Hindlimb muscle (tissue), 1 donor: ENCODE data around the gene BCL2L11. TPM values are rescaled to one million over a fixed set of nuclear protein-coding genes. Genes with fewer than 3 reads are reported as not detected.

Source experiments
- DNase-seq: peaks from one replicate; pipeline ENCODE4 v3.0.0-alpha.2; 2013
- polyA plus RNA-seq: library from polyadenylated mRNA; unstranded; fragments of 120-200 nt; gene quantifications from one replicate; pipeline ENCODE4 v1.2.1, GENCODE V29; 2013; ENCODE audit not compliant: insufficient read length

The BCL2L11 gene
- polyA plus RNA-seq, 1 donor: 12.6 TPM

DNA sequence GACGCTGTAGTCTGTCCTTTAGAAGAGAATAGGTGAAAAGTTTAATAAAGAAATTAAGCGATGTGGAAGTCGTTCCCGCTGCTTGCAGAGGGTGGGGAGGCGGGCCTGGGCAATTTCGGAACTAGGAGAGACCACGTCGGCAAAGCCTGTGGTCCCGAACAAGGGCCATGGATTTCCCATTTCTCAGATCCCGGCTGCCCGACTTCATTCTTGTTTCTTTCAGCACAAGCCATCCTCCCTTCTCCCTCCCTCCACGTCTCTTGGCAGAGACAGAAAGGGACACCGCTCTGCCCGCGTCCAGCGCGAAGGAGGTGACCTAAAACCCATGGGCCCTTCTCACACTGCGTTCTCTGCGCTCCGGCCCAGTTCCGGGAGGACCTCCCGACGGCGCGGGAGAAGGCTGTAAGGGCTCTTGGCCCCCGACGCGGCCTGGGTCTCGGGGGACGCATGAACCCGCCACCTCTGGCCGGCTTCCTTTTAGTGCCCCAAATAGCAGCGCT, 2.2 kb upstream of the BCL2L11 start:
- peak; percentile 16 for DNase-seq

DNA sequence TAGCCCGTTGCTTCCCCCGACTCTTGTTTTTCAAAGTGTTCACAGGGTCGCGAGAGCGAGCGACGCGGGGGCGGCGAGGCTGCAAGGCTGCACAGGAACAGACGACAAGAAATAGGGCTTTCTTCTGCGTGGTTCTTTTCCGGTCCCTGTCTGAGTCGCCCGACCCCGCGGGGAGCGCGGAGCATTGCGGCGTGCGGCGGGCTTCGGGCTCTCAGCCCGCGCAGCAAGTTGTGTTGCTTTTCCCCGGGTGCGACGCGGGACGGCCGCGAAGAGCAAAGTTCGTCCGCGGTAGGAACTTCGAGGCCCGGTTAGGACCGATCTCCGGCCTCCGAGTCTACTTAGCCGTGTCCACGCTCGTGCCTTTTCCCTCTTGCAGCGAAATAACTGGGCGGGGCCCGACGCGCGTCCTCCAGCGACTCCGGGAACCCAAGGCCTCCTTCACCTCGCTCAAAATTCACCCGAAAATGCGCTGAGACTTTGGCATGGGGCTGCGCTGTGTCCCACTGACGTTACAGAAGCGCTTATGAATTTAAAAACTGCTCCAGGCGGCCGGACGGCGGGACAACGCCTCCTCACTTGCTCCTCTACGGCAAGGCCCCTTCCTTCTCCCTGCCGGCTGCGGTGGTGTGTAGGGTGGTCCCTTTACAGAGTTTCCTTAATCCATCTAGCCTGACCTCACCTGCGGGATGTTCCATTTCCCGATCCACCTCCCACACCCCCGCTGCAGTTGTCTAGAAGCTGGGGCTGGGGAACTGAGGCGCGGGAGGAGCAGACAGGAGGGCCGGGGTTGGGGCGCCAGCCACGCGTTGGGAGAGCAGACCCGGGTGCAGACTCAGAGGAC, 1.5 kb upstream of the BCL2L11 start:
- DNase-seq: peak; percentile 26

- DNase-seq: peak; percentile 26
Observed at GRCh38 chr2:111119822-111120252, 877 bp upstream of the BCL2L11 start.

DNA sequence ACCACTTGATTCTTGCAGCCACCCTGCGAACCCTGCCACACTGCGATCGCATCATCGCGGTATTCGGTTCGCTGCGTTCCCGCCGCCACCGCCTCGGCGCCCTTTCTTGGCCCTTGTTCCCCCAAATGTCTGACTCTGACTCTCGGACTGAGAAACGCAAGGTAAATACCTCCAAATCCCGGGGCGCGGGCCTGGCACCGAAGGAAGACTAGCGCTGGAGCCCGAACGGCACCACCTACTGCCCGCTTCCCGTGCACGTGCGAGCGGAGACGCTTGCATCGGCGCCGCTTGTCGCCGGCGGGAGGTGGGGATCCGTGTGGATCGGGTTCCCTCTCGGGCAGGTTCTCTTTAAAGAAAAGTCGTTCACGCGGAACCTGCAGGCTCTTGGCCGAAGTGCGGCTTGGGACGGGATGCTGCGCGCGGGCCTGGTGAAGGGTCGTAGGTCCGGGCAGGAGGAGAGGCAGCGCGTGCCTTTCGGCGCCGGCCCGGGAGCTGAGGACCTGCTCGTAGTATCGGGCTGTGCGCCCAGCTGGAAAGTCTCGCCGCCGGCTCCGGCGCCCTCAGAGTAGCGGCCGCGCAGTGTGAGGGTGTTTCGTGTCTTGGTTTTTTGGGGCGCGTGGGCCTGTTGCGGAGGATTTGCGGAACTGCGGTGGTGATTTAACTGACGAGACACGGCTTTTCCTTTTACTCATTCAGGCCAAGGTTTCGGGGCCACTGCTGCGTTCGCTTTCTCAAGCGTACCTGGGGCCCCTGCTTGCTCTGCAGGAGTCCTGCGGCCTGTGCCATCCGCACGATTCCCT, 514 bp downstream of the BCL2L11 start:
- DNase-seq: peak; percentile 45

GRCh38 chr2:111121828-111122630, 1.3 kb downstream of the BCL2L11 start:
- DNase-seq: peak; percentile 95

- DNase-seq: peak; percentile 81
Observed at GRCh38 chr2:111122631-111123421, 2.1 kb downstream of the BCL2L11 start.

DNA sequence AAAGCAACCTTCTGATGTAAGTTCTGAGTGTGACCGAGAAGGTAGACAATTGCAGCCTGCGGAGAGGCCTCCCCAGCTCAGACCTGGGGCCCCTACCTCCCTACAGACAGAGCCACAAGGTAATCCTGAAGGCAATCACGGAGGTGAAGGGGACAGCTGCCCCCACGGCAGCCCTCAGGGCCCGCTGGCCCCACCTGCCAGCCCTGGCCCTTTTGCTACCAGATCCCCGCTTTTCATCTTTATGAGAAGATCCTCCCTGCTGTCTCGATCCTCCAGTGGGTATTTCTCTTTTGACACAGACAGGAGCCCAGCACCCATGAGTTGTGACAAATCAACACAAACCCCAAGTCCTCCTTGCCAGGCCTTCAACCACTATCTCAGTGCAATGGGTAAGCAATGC, 3.0 kb downstream of the BCL2L11 start:
- DNase-seq: no peak

GRCh38 chr2:111126581-111126980, 5.9 kb downstream of the BCL2L11 start:
- no peak for DNase-seq

GRCh38 chr2:111127351-111127750, 6.6 kb downstream of the BCL2L11 start:
- no peak for DNase-seq

GRCh38 chr2:111128096-111128495, 7.4 kb downstream of the BCL2L11 start:
- DNase-seq: no peak

DNA sequence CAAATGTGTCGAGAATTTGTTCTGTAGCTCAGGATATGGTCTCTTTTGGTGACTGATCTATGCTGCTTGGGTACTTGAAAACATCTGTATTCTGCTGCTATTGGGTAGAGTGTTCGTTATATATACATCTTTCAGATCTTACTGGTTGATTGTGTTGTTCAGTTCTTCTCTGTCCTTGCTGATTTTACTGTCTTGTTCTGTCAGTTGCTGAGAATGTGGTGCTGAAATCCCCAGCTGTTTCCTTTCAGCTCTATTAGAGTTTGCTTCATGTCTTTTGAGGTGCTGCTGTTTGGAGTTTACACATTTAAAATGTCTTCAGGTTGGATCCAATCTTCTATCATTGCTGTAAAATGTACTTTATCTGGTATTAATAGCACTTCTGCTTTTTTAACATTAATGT, 12.9 kb downstream of the BCL2L11 start:
- DNase-seq: no peak

- no peak for DNase-seq
Observed at GRCh38 chr2:111134055-111134454, 13.3 kb downstream of the BCL2L11 start.

GRCh38 chr2:111135237-111135909, 14.7 kb downstream of the BCL2L11 start:
- DNase-seq: no peak

GRCh38 chr2:111135910-111136297, 15.2 kb downstream of the BCL2L11 start:
- no peak for DNase-seq

DNA sequence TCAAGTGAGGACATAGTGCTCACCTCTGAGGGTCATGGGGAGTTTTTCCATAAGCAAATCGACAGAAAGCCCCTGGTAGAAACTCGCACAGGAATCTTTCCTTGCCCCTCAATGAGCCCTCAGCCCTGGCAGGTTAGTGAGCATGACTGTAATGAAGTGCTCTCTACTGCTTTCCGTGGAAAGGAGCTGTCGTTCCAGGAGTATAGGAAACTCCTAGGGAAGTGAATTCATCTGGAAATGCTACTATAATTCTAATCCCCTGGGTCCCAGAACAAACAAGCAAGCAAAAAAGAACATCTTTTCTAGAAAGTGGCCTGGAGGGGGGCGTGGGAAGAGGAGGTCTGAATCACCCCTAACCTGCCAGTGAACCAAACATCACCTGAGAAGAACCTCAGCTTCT, 18.1 kb downstream of the BCL2L11 start:
- no peak for DNase-seq

- no peak for DNase-seq
Observed at GRCh38 chr2:111139637-111140317, 19.1 kb downstream of the BCL2L11 start.

- no peak for DNase-seq
Observed at GRCh38 chr2:111140815-111141214, 20.1 kb downstream of the BCL2L11 start.

GRCh38 chr2:111142101-111142500, 21.4 kb downstream of the BCL2L11 start:
- no peak for DNase-seq

DNA sequence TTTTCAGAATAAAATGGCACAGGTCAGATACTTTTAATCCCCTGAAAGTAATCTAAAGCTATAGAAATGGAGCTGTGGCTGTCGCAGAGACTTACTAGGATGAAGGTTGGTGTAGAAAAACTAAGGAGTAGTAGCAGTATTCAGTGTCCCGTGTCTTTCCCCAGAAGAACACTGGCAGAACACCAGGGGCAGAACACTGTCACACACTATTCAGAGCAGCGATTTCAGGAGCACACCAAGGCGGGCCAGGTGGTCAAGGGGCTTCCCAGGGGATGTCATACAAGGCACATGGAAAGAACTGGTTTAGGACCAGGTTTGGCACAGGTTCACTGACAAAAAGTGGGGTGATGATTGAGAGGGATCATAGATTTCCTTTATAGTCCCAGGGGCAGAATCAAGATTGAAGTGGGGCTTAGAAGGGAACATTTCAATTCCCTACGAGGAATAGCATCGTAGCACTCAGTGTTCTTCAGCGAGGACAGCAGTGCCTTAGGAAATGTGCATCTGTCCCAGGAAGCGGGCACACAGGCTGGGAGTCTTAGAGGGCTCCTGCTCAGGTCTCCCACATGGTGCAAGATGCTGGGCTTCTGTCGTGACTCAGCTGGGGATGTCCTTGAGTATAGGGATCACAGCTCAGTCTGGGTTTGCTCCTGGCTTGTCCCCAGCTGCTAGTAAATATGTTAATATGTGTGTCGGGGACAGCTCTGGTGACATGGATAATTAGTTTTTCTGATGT, 22.6 kb downstream of the BCL2L11 start:
- no peak for DNase-seq

- DNase-seq: no peak
Observed at GRCh38 chr2:111143843-111144198, 23.1 kb downstream of the BCL2L11 start.
